ENCODE measurements around the gene HMGXB4.

Gene HMGXB4

GRCh38 chr22:35257002-35257320, 332 bp upstream of the HMGXB4 start:
- DNase-seq (ENCODE audit: low read depth): no peak

GRCh38 chr22:35258191-35258988, 1.1 kb downstream of the HMGXB4 start:
- DNase-seq (ENCODE audit: low read depth): peak; percentile 22

DNA sequence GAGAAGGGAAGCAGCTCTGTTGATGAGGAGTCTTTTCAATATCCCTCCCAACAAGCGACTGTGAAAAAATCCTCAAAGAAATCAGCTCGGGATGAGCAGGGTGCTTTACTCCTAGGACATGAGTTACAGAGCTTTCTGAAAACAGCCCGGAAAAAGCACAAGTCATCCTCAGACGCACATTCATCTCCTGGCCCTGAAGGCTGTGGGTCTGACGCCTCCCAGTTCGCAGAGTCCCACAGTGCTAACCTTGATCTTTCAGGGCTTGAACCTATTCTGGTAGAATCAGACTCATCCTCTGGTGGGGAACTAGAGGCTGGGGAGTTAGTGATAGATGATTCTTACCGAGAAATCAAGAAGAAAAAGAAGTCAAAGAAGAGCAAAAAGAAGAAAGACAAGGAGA, 7.7 kb downstream of the HMGXB4 start:
- DNase-seq (ENCODE audit: low read depth): no peak

DNA sequence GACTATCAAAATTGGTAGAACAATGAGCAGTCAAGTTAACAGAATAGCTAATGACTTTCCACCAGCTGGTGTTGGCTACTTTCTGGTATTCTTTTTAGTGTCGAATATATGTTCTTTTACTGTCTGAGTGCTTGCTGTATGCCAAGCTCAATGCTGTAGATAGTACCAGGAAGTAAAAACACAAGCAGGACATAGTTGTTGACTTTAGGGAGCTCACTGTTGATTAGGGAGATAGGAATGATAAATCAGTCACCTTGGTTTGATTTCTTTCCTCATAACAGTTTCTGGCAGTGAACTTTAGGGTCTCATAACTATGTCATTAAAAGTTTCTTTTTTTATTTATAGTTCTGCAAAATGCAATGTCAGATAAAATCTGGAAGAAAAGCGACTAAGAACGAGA, 9.0 kb downstream of the HMGXB4 start:
- no peak for DNase-seq (ENCODE audit: low read depth)

DNA sequence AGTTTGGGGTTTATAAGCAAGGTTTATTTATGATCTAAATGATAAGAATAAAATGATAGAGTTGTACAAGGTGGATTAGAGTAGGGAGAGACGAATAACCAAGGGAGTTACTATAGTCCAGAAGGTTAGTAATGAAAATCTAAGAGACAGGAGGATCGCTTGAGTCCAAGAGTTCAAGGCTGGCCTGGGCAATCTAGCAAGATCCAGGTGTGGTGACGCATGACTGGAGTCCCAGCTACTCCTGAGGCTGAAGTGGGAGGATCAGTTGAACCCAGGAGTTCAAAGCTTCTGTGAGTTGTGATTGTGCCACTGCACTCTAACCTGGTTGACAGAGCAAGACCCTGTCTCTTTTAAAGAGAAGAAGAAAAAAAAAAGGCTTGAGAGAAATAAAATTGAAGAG, 12.3 kb downstream of the HMGXB4 start:
- DNase-seq (ENCODE audit: low read depth): no peak

GRCh38 chr22:35274154-35274871, 17.0 kb downstream of the HMGXB4 start:
- no peak for DNase-seq (ENCODE audit: low read depth)

DNA sequence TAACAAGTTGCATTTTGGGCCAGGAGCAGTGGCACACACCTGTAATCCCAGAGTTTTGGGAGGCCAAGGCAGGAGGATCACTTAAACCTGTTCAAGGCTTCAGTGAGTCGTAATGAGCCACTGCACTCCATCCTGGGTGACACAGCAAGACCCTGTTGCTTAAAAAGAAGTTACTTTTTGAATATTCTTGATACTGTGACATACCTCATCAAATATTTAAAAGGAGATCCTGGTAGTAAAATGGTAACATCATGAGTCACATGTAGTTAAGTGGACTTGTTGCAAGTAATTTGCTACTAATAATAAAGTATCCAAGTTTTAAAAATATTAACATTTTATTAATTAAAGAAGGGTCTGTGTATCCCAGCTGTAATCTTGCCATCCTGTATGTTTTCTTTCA, 18.3 kb downstream of the HMGXB4 start:
- peak; percentile 21 for DNase-seq (ENCODE audit: low read depth)

- DNase-seq (ENCODE audit: low read depth): no peak
These were observed 18.7 kb downstream of the HMGXB4 start for GRCh38 chr22:35276019-35276418.

- no peak for DNase-seq (ENCODE audit: low read depth)
These were observed 30.8 kb downstream of the HMGXB4 start for GRCh38 chr22:35288116-35288515.

DNA sequence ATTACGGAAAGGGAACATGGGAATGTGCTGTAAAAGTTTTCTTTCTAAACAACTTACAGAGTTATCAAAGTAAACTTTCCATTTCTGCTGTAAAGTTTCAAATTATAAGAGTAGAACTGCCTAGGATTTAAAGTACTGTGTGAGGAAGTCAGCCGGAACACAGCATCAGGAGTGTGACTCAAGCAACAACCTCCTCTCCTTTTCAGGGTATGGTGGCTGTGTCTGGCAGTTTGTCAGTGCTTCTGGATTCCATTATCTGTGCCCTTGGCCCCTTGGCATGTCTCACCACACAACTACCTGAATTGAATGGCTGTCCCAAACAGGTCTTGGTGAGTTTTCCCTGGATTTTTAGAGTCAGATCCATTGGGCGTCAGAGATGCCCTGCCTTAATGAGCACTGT, 35.5 kb downstream of the HMGXB4 start:
- DNase-seq (ENCODE audit: low read depth): no peak

DNA sequence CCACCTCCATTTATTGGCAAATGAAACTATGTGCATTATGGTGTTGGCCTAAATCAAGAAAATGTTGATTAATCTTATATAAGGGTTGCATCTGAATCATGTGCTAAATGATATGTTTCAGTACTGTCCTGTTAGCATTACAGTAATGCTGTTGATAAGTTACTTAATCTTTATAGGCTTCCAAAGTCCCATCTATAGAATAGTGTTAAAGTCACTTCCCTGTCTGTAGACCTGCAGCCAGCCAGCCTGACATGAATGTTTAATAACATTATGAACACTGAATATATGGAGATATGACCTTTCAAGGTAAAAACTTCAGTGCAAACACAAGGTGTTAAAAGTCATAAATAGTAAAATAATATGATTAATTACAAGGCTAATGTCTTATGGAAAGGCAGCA, 38.8 kb downstream of the HMGXB4 start:
- DNase-seq (ENCODE audit: low read depth): no peak

- peak; percentile 34 for DNase-seq (ENCODE audit: low read depth)
These were observed 42.0 kb downstream of the HMGXB4 start for GRCh38 chr22:35299217-35299672.

- DNase-seq (ENCODE audit: low read depth): peak; percentile 99
These were observed 42.6 kb downstream of the HMGXB4 start, which contains the start of gene TOM1 for GRCh38 chr22:35299673-35300499. TSS of gene TOM1 (plus strand) at chr22:35299894. CDS start at chr22:35299929, 35 bp downstream.

GRCh38 chr22:35301372-35301874, 44.1 kb downstream of the HMGXB4 start:
- peak; percentile 99 for DNase-seq (ENCODE audit: low read depth)

DNA sequence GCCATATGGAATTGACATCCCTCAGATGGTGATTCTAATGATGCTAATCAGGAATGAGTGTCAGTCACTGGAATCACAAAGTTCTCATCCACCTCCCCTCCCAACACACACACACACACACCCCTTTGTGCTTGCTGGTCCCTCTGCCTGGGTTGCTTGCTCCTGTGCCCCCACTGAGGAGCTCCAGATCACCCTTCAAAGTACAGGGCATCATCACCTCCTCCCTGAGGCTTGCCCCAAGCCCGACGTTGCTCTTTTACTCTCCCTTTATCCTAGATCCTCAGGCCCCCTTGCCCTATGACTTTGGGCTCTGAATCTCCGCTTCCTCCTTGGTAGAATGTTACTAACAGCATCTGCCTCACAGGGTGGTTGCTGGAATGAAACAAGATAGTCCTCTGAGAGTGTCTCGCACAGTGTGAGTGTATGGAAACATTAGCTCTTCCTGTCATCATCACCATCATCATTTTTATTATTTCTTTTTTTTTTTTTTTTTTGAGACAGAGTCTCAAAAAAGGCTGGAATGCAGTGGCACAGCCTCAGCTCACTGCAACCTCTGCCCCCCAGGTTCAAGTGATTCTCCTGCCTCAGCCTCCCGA, 45.8 kb downstream of the HMGXB4 start:
- no peak for DNase-seq (ENCODE audit: low read depth)

GRCh38 chr22:35305525-35306070, 48.3 kb downstream of the HMGXB4 start:
- DNase-seq (ENCODE audit: low read depth): no peak

DNA sequence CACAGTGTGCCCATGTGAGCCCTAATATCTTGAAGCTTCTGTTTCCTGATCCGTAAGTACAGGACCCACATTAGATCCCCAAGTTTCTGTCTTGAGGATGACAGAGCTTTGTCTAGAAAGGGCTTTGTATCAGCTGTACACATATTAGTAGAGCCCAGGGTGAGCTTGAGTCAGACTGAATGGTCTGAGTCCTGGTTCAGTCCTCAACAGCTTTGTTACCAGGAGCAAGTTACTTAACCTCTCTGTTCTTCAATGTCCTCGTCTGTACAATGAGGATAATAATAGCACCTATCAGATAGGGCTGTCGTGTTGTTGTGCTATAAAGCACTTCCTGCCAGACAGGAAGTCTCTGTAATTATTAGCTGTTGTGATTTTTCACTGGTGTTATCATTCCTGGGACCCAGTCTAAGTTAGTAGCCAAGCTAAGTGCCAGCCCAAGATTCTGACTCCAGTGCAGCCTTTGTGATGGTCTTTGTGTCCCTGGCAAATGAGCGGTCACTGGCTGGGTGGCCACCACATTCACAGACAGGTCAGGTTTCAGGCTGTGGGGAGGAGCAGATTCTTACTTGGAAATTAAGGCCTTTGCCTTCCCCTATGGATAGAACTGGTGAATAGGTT, 49.2 kb downstream of the HMGXB4 start:
- no peak for DNase-seq (ENCODE audit: low read depth)

- no peak for DNase-seq (ENCODE audit: low read depth)
These were observed 50.1 kb downstream of the HMGXB4 start for GRCh38 chr22:35307372-35307771.

DNA sequence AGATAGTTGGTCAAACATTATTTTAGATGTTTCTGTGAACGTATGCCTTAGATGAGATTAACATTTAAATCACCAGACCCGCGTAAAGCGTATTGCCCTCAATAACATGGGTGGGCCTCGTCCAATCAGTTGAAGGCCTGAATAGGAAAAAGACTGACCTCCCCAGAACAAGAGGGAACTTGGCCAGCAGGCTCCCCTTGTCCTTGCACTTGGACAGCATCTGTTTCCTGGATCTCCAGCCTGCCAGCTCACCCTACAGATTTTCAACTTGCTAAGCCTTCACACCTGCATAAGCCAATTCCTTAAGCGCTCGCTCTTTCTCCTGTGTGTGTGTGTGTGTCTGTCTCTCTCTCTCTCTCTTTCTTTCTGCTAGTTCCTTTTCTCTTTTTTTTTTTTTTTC, 50.6 kb downstream of the HMGXB4 start:
- DNase-seq (ENCODE audit: low read depth): no peak

GRCh38 chr22:35308480-35309021, 51.3 kb downstream of the HMGXB4 start:
- no peak for DNase-seq (ENCODE audit: low read depth)
